ENCODE measurements around the gene TTLL13. TPM values are rescaled to one million over a fixed set of nuclear protein-coding genes. Genes with fewer than 3 reads are reported as not detected.

Gene TTLL13
- total and polyA plus RNA-seq, 9 of the 15 experiments (the other 6 are each of a cell fraction or from before 2014, with no cell fraction given), result 0.05 to 0.24 (median 0.11) TPM; not detected in 1

- TF ChIP-seq MYNN (IDR thresholded peaks at IDR 0.05) (0 out of 2 replicates have a peak, but pooled peaks have one; percentile 45), MYNN (CRISPR knock-in tag; IDR thresholded peaks at IDR 0.05) (no peak), MYBL2 (IDR thresholded peaks at IDR 0.05; ENCODE audit: low read depth) (no peak), MYBL2 (CRISPR knock-in tag; IDR thresholded peaks at IDR 0.05; ENCODE audit: borderline replicate concordance) (no peak), EGR1 (conservative IDR thresholded peaks at IDR 0.05) (no peak), POLR2AphosphoS5 (IDR thresholded peaks at IDR 0.05; ENCODE audit: control insufficient read depth, insufficient read depth, low read depth, low read length) (peak; percentile 94), FIP1L1 (IDR thresholded peaks at IDR 0.05; ENCODE audit: low read depth, low read length, poor library complexity, severe bottlenecking) (peak; percentile 70), ZNF280A (IDR thresholded peaks at IDR 0.05; ENCODE audit: low read depth, partially characterized antibody) (no peak), BHLHE40 (IDR thresholded peaks at IDR 0.05; ENCODE audit: low read length) (peak; percentile 27; the same call in 1 of the 2 replicates), ZNF780A (CRISPR knock-in tag; IDR thresholded peaks at IDR 0.05) (no peak), ESRRB (CRISPR knock-in tag; IDR thresholded peaks at IDR 0.05; ENCODE audit: borderline replicate concordance) (no peak), TFAP4 (CRISPR knock-in tag; IDR thresholded peaks at IDR 0.05; ENCODE audit: borderline replicate concordance) (peak; percentile 79), SIN3B (IDR thresholded peaks at IDR 0.05; ENCODE audit: low read depth) (peak; percentile 63), ZNF830 (CRISPR knock-in tag; IDR thresholded peaks at IDR 0.05) (no peak), ZNF232 (CRISPR knock-in tag; IDR thresholded peaks at IDR 0.05) (no peak), MCM2 (IDR thresholded peaks at IDR 0.05; ENCODE audit: low read depth) (no peak), ZFP30 (CRISPR knock-in tag; IDR thresholded peaks at IDR 0.05; ENCODE audit: borderline replicate concordance) (no peak), POLR2A (conservative IDR thresholded peaks at IDR 0.05) (peak; percentile 98), GMEB1 (CRISPR knock-in tag; IDR thresholded peaks at IDR 0.05) (no peak), LARP7 (IDR thresholded peaks at IDR 0.05) (no peak), STAG1 (CRISPR knock-in tag; IDR thresholded peaks at IDR 0.05; ENCODE audit: borderline replicate concordance) (no peak), FOXP1 (CRISPR knock-in tag; IDR thresholded peaks at IDR 0.05) (peak; percentile 75; the same call in 1 of the 2 replicates), ZNF140 (CRISPR knock-in tag; IDR thresholded peaks at IDR 0.05) (no peak), SRSF3 (IDR thresholded peaks at IDR 0.05; ENCODE audit: insufficient read depth, low read length) (no peak), ZNF121 (CRISPR knock-in tag; conservative IDR thresholded peaks at IDR 0.05) (no peak), TGIF2 (CRISPR knock-in tag; IDR thresholded peaks at IDR 0.05) (no peak)
These were observed 16.1 kb downstream of the TTLL13 start, which contains the start of gene NGRN (continued) for GRCh38 chr15:90265271-90266060.

Data from K562 (cell line).